GM23338 (cell line): ENCODE measurements around the gene ADORA1. TPM values are rescaled to one million over a fixed set of nuclear protein-coding genes. Genes with fewer than 3 reads are reported as not detected.

Experiments used
- ATAC-seq: fragments of 200-7000 bp; cut with Tn5 transposase; 3 replicates; pipeline ENCODE4 v1.9.1; 2020
- DNase-seq: peaks from one replicate; pipeline ENCODE4 v3.0.0-alpha.2; 2015; ENCODE audit warnings: low spot score
- H2AFZ ChIP-seq: fragments of 200-600 bp; sonication (generic); 2 replicates; pipeline ENCODE4 v1.8.0; 2016; ENCODE audit warnings: antibody characterized with exemption, mild to moderate bottlenecking, moderate library complexity
- H3F3A ChIP-seq: fragments of 200-600 bp; sonication (generic); replicated peaks from 2 replicates; pipeline ENCODE4 v1.8.0; 2017; ENCODE audit warnings: antibody characterized with exemption, mixed run types, low read depth
- H3K27ac ChIP-seq: fragments of 200-600 bp; sonication (generic); 2 replicates; pipeline ENCODE4 v1.6.1; 2016; ENCODE audit warnings: low read depth
- H3K27me3 ChIP-seq: fragments of 200-600 bp; sonication (generic); 2 replicates; pipeline ENCODE4 v1.8.0; 2016; ENCODE audit warnings: mild to moderate bottlenecking, mixed run types, moderate library complexity; ENCODE audit not compliant: insufficient read depth
- H3K36me3 ChIP-seq: fragments of 200-600 bp; sonication (generic); 2 replicates; pipeline ENCODE4 v1.8.0; 2016; ENCODE audit warnings: mild to moderate bottlenecking; ENCODE audit not compliant: insufficient read depth
- H3K4me1 ChIP-seq: fragments of 200-600 bp; sonication (generic); 2 replicates; pipeline ENCODE4 v1.8.0; 2016; ENCODE audit warnings: mild to moderate bottlenecking, moderate library complexity; ENCODE audit not compliant: insufficient read depth
- H3K4me2 ChIP-seq: fragments of 200-600 bp; sonication (generic); 2 replicates; pipeline ENCODE4 v1.7.1; 2017; ENCODE audit warnings: mixed run types
- H3K4me3 ChIP-seq: fragments of 200-600 bp; sonication (generic); 2 replicates; pipeline ENCODE4 v1.6.1; 2016; ENCODE audit warnings: mixed run types
- H3K79me2 ChIP-seq: fragments of 200-600 bp; sonication (generic); replicated peaks from 2 replicates; pipeline ENCODE4 v1.8.0; 2017; ENCODE audit warnings: mild to moderate bottlenecking; ENCODE audit not compliant: insufficient read depth
- H3K9me2 ChIP-seq: fragments of 200-600 bp; sonication (generic); 2 replicates; pipeline ENCODE4 v1.8.0; 2017; ENCODE audit not compliant: insufficient read depth
- H4K20me1 ChIP-seq: fragments of 200-600 bp; sonication (generic); replicated peaks from 2 replicates; pipeline ENCODE4 v1.8.0; 2017; ENCODE audit warnings: mild to moderate bottlenecking; ENCODE audit not compliant: insufficient read depth
- H3K27ac Mint-ChIP-seq: 2 replicates; pipeline ENCODE4 v1.8.0; 2020; ENCODE audit warnings: inconsistent platforms, mild to moderate bottlenecking, moderate library complexity, mixed read lengths
- H3K27me3 Mint-ChIP-seq: 3 replicates; pipeline ENCODE4 v1.8.0; 2022; ENCODE audit warnings: low read depth, mild to moderate bottlenecking, moderate library complexity, mixed read lengths, inconsistent platforms; ENCODE audit not compliant: insufficient read depth, poor library complexity
- H3K36me3 Mint-ChIP-seq: 3 replicates; pipeline ENCODE4 v1.8.0; 2021; ENCODE audit warnings: low read depth, mild to moderate bottlenecking, inconsistent platforms, moderate library complexity, mixed read lengths
- H3K4me1 Mint-ChIP-seq: 3 replicates; pipeline ENCODE4 v1.8.0; 2020; ENCODE audit warnings: mild to moderate bottlenecking, inconsistent platforms, mixed read lengths
- H3K4me3 Mint-ChIP-seq: 3 replicates; pipeline ENCODE4 v1.8.0; 2021; ENCODE audit warnings: moderate library complexity, mild to moderate bottlenecking, inconsistent platforms, mixed read lengths
- H3K9me3 Mint-ChIP-seq: 3 replicates; pipeline ENCODE4 v1.8.0; 2020; ENCODE audit warnings: moderate library complexity, mild to moderate bottlenecking, inconsistent platforms, mixed read lengths
- CREB1 ChIP-seq: fragments of 250-450 bp; sonication (Bioruptor Pico); IDR thresholded peaks from 2 replicates; pipeline ENCODE4 v1.5.0; 2020; ENCODE audit warnings: low read depth, mild to moderate bottlenecking, moderate library complexity
- CTCF ChIP-seq, 2 experiments: fragments of 200-600 bp in 1 of 2; sonication (generic) in 1 of 2; conservative IDR thresholded peaks; 2 replicates each; pipeline versions ENCODE4 v1.5.1 to v1.6.1; 2016 to 2017; ENCODE audit warnings: antibody characterized with exemption in 2 of 2, low read depth in 2 of 2, mild to moderate bottlenecking in 2 of 2, moderate library complexity in 1 of 2
- ETS1 ChIP-seq: IDR thresholded peaks from 2 replicates; pipeline ENCODE4 v1.6.1; 2016; ENCODE audit warnings: antibody characterized with exemption
- EZH2 ChIP-seq: fragments of 200-600 bp; sonication (generic); IDR thresholded peaks from one replicate; pipeline ENCODE4 v1.8.0; 2017; ENCODE audit warnings: antibody characterized with exemption, mild to moderate bottlenecking, low read depth; ENCODE audit not compliant: unreplicated experiment
- JUNB ChIP-seq: IDR thresholded peaks from one replicate; pipeline ENCODE4 v1.6.1; 2016; ENCODE audit warnings: antibody characterized with exemption; ENCODE audit not compliant: unreplicated experiment
- NANOG ChIP-seq: IDR thresholded peaks from 2 replicates; pipeline ENCODE4 v1.6.1; 2016; ENCODE audit warnings: antibody characterized with exemption, borderline replicate concordance
- POLR2AphosphoS5 ChIP-seq: IDR thresholded peaks from 2 replicates; pipeline ENCODE4 v1.6.1; 2016; ENCODE audit warnings: antibody characterized with exemption, low read depth
- STAT1 ChIP-seq: IDR thresholded peaks from one replicate; pipeline ENCODE4 v1.6.1; 2016; ENCODE audit warnings: antibody characterized with exemption; ENCODE audit not compliant: unreplicated experiment
- ZNF114 ChIP-seq: fragments of 250-450 bp; sonication (Bioruptor Pico); IDR thresholded peaks from 2 replicates; pipeline ENCODE4 v1.5.0; 2020; ENCODE audit warnings: mild to moderate bottlenecking, moderate library complexity
- ZNF331 ChIP-seq: fragments of 250-450 bp; sonication (Bioruptor Pico); IDR thresholded peaks from 2 replicates; pipeline ENCODE4 v1.5.0; 2020; ENCODE audit warnings: low read depth, mild to moderate bottlenecking, moderate library complexity
- ZNF462 ChIP-seq: fragments of 250-450 bp; sonication (Bioruptor Pico); IDR thresholded peaks from 2 replicates; pipeline ENCODE4 v1.5.0; 2020; ENCODE audit warnings: mild to moderate bottlenecking, moderate library complexity
- polyA plus RNA-seq: library from polyadenylated mRNA; unstranded; fragments of >200 nt; fragmentation: Nextera tagmentation; extraction: Ambion mirVana; gene quantifications from 2 replicates; pipeline ENCODE4 v1.2.1, GENCODE V29; 2016
- total RNA-seq: library from RNA; depleted of rRNA; stranded (reverse); fragments of >200 nt; shearing (Covaris generic); gene quantifications from 2 replicates; pipeline ENCODE4 v1.2.3, GENCODE V29; 2014

The ADORA1 gene
- total and polyA plus RNA-seq, 2 experiments from 2014 or later, result 0.63 to 1.8 TPM

DNA sequence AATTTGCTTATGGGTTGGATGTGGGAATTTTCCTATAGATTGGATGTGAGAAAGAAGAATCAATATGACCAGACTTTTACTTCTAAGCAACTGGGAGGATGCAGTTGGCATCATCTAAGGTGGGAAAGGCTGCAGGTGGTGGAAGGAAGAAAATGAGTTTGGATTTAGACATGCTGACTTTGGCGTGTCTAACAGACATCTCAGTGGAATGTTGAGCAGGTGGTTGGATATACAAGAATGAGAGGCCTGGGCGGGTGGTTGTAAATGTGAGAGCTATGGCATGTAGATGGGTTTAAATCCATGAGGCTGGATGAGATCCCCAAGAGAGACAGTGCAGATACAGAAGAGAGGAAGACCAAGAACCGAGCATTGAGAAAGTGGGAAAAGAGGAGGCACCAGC lies 10.5 kb downstream of the ADORA1 start (continued):
- TF ChIP-seq ZNF462 (CRISPR knock-in tag) (no peak), POLR2AphosphoS5 (no peak), ZNF331 (CRISPR knock-in tag) (no peak), JUNB (no peak), EZH2 (no peak), CREB1 (CRISPR knock-in tag) (no peak), NANOG (no peak), ZNF114 (CRISPR knock-in tag) (no peak)

DNA sequence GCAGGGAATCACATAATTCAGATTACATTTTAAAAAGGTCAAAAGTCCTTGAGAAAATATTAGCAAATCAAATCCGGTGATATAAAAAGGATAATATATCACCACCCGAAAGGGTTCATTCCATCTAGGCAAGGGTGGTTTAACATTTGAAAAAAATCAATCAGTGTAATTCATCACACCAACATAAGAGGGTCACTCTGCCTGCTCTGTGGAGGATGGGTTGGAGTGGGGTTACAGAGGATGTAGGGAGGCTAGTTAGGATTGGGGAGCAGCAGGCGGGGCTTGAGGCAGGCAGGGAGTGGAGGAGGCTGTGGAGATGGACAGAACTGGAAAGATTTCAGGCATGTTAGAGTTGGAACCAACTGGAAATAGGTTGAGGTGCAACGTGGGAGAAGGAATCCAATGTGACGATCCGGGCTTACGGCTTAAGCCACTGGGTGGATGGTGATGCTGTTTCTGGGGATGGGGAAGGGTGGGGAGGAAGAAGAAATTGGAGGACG lies 12.5 kb downstream of the ADORA1 start:
- H3K36me3 ChIP-seq, result no peaks in the 10 kb centered on the region
- H3K4me2 ChIP-seq, result no peak overlapping the region
- no peaks in the 10 kb centered on the region for H3K27me3 ChIP-seq
- DNase-seq (no peak), ATAC-seq (no peak)
- Mint-ChIP-seq H3K4me3 (no peak overlapping the region), H3K27me3 (peaks cover 7% of the 10 kb centered on the region), H3K4me1 (peaks cover 9% of the 10 kb centered on the region; the same call in 2 of the 3 replicates), H3K36me3 (no peaks in the 10 kb centered on the region), H3K9me3 (peaks cover 2% of the 10 kb centered on the region; the same call in 1 of the 3 replicates), H3K27ac (no peak overlapping the region)
- H3K4me3 ChIP-seq, result no peak overlapping the region
- no peaks in the 10 kb centered on the region for H3K9me2 ChIP-seq
- no peaks in the 10 kb centered on the region for H3K79me2 ChIP-seq
- H3K4me1 ChIP-seq, result peaks cover 5% of the 10 kb centered on the region; the same call in 1 of the 2 replicates
- no peaks in the 10 kb centered on the region for H4K20me1 ChIP-seq
- H3K27ac ChIP-seq, result no peak overlapping the region
- no peaks in the 10 kb centered on the region for H3F3A ChIP-seq
- H2AFZ ChIP-seq, result no peak overlapping the region
- TF ChIP-seq EZH2, result no peak
- TF ChIP-seq CTCF (conservative IDR thresholded peaks at IDR 0.05; ENCODE audit: low read depth in 2 of 2), result no peak
- TF ChIP-seq POLR2AphosphoS5, result no peak
- TF ChIP-seq ZNF114 (CRISPR knock-in tag), result no peak
- TF ChIP-seq CREB1 (CRISPR knock-in tag), result no peak
- no peak for TF ChIP-seq ETS1
- no peak for TF ChIP-seq JUNB
- TF ChIP-seq STAT1, result no peak
